ENCODE measurements around the gene WWP2.
"Not testable (repeated sequence)": the region's sequence is repeated elsewhere in the genome, so short reads cannot be mapped to it uniquely, and the experiment has no call there.

The WWP2 gene

GRCh38 chr16:69951017-69951671, 189.0 kb downstream of the WWP2 start, which contains the start of gene CLEC18A:
Gene CLEC18A (plus strand): TSS chr16:69951334. CDS start chr16:69951367, 33 bp downstream.
- FAIRE-seq, result not testable (repeated sequence)

GRCh38 chr16:69951672-69952031, 189.5 kb downstream of the WWP2 start:
- not testable (repeated sequence) for FAIRE-seq

GRCh38 chr16:69952116-69952515, 190.0 kb downstream of the WWP2 start:
- FAIRE-seq, result not testable (repeated sequence)

DNA sequence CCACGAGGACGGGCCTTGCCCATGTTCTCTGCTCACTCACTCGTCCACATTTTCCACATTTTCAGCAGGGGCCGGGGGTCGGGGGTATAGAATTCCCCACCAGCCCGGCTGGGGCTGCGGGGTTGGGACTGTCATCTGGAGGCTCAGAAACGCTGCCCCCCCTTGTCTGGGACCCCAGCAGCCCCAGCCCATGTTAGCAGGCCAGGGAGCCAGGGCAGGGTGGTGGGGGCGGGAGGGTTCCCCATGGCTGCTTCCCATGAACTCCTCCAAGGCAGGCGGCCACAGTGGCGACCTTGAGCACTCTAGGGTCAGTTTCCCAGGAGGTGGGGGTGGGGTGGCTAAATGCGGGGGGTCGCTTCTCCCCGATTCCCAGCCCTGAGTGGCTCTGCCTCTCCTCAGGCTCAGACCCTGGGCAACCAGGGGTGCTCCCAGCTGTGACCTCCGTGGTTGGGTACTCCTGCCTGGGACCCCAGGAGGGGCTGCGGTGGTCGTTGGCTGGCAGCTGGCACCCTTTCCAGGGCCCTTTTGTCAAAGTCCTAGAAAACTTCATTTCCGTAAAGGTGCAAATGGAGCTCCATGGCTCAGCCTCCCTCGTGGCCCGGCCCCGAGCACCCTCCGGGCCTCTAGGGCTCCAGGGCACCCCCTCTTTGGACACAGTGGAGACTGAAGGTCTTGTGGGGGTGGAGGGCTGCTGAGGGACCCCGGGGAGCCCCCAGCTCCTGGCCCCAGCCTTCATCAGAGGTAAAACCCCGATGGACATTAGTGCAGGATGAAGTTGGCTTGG, 190.6 kb downstream of the WWP2 start:
- FAIRE-seq, result not testable (repeated sequence)

DNA sequence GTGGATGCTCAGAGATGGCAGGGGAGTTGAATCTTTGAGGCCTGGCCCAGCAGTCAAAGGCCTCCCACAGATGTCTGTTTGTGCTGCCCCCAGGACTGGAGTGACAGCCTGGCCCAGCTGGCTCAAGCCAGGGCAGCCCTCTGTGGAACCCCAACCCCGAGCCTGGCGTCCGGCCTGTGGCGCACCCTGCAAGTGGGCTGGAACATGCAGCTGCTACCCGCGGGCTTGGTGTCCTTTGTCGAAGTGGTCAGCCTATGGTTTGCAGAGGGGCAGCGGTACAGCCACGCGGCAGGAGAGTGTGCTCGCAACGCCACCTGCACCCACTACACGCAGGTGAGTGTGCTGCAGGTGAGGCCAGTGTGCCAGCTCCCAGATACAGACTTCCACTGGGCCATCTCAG, 192.1 kb downstream of the WWP2 start:
- FAIRE-seq, result not testable (repeated sequence)

DNA sequence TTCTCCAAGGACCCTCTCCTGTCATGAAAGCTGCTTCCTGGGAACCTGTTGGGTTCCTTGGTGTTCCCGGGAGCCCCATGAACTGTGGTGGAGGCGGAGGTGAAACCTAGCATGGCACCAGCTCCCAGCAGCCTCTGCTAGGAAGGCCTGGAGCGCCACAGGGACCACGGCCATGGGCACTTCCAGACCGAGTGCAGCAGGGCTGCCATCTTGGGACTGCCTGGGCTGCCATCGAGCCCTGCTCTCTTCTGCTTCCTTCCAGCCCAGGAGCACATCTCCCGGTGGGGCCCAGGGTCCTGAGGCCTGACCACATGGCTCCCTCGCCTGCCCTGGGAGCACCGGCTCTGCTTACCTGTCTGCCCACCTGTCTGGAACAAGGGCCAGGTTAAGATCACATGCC, 201.2 kb downstream of the WWP2 start:
- FAIRE-seq, result not testable (repeated sequence)

- not testable (repeated sequence) for FAIRE-seq
Measured at GRCh38 chr16:69964960-69965660, 203.0 kb downstream of the WWP2 start.

DNA sequence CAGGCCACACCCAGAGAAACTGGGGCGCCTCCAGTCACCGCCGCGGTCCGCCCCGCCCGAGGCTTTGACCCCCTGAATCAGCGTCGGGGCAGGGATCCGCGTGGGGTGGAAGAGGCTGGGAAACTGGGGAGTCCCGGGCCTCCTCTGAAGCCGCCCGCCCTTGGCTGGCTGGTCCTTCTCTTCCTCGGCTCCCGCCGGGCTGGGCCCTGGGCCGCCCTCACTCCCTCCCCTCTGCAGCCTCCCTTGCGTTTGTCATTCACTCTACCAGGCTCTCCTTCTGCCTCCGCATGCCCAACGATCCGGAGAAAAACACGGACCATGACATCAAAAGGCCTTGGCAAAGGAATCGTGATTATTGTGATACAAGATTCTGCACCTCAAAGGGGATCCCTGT, 203.5 kb downstream of the WWP2 start:
- FAIRE-seq, result not testable (repeated sequence)

DNA sequence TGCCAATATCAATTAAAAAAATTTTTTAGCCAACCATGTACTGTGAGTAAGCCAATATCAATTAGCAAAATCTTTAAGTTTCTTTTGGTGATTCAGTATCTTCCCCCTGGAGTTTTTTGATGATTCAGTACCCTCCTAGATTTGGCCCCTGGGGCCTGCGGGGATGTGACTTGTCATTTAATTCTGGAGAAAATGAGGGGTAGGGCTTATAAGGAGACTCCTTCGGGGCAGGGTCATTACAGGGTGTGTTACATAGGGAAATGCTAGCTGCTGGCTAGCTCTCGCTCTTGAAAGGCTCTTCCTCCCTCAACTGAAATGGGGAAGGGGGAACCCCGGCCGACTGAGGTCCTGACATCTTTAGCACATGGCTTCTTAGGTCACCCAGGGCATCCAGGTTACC, 205.6 kb downstream of the WWP2 start:
- FAIRE-seq, result not testable (repeated sequence)

DNA sequence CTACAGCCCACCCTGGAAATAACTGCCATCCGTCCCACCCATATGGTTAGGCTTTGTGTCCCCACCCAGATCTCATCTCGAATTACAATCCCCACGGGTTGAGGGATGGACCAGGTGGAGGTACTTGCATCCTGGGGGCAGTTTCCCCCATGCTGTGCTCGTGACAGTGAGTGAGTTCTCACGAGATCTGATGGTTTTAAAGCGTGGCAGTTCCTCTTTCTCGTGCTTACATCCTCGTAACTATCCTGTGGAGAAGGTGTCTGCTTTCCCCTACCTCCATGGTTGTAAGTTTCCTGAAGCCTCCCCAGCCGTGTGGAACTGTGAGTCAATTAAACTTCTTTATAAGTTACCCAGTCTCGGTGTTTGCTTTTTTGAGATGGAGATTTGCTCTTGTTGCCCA, 206.0 kb downstream of the WWP2 start:
- not testable (repeated sequence) for FAIRE-seq

- FAIRE-seq, result not testable (repeated sequence)
Measured at GRCh38 chr16:69969657-69970056, 207.5 kb downstream of the WWP2 start.

GRCh38 chr16:69972120-69972519, 210.0 kb downstream of the WWP2 start:
- not testable (repeated sequence) for FAIRE-seq

DNA sequence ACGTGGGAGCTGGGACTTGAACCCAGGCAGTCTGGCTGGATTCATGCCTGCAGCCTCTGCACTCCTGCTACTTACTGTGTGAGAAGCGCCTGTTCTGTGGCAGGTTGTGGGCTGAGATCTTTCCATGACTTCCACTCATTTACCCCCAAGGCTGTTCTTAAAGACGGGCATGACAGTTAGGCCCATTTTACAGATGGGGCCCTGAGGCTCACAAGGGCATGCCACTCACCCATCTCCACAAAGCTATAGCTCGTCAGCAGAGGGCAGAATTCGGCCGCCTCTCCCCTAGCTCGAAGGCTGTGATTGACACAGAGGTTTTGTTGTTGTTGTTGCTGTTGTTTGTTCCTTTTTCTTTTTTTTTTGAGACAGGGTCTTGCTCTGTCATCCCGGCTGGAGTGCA, 210.8 kb downstream of the WWP2 start:
- FAIRE-seq, result not testable (repeated sequence)

GRCh38 chr16:69985196-69985595, 223.1 kb downstream of the WWP2 start:
- FAIRE-seq, result not testable (repeated sequence)

Data from colon (tissue), 2 donors.